ENCODE measurements around the gene CPNE4.

CPNE4 gene

DNA sequence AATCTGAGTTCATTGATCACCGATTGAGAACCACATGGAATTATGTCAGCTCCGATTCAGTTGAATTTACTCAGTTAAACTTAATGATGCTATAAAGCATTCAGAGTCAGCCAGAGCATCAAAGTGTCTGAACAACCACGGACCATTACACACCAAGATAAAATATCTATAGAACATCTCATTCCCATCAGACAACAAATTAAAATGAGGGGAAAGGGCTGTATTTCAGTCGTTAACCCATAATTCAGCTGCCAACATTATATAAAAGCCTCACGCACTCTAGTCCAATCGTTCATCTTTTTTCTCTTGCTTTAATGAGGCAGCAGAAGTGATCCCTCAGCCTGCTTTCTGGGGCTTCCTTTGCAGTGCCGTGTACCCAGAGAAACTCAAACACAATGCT is 11.9 kb downstream of the CPNE4 start:
- H3K4me3 ChIP-seq (ENCODE audit: low read length, poor library complexity, severe bottlenecking) = no peak overlapping the region
- no peaks in the 10 kb centered on the region for H3F3A ChIP-seq (ENCODE audit: low read depth)
- no peaks in the 10 kb centered on the region for H3K9me2 ChIP-seq (replicated peaks; ENCODE audit: low read depth, low read length)
- H4K20me1 ChIP-seq (ENCODE audit: insufficient read depth, low read length, poor library complexity, severe bottlenecking) = no peaks in the 10 kb centered on the region
- no peak overlapping the region for H3K4me2 ChIP-seq (ENCODE audit: low read depth, low read length, poor library complexity, severe bottlenecking)
- no peaks in the 10 kb centered on the region for H3K4me1 ChIP-seq (ENCODE audit: insufficient read depth, low read length, poor library complexity, severe bottlenecking)
- H3K36me3 ChIP-seq (ENCODE audit: insufficient read depth, low read length) = no peaks in the 10 kb centered on the region
- no peak for TF ChIP-seq EZH2phosphoT487 (IDR thresholded peaks at IDR 0.05; ENCODE audit: borderline replicate concordance)
- TF ChIP-seq, protein P1, sequence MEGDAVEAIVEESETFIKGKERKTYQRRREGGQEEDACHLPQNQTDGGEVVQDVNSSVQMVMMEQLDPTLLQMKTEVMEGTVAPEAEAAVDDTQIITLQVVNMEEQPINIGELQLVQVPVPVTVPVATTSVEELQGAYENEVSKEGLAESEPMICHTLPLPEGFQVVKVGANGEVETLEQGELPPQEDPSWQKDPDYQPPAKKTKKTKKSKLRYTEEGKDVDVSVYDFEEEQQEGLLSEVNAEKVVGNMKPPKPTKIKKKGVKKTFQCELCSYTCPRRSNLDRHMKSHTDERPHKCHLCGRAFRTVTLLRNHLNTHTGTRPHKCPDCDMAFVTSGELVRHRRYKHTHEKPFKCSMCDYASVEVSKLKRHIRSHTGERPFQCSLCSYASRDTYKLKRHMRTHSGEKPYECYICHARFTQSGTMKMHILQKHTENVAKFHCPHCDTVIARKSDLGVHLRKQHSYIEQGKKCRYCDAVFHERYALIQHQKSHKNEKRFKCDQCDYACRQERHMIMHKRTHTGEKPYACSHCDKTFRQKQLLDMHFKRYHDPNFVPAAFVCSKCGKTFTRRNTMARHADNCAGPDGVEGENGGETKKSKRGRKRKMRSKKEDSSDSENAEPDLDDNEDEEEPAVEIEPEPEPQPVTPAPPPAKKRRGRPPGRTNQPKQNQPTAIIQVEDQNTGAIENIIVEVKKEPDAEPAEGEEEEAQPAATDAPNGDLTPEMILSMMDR (conservative IDR thresholded peaks at IDR 0.05; ENCODE audit: low read length) = no peak
- H3K27me3 ChIP-seq (ENCODE audit: insufficient read depth, low read length, poor library complexity, severe bottlenecking) = no peaks in the 10 kb centered on the region
- H2AFZ ChIP-seq (ENCODE audit: low read length) = no peak overlapping the region
- H3K79me2 ChIP-seq (ENCODE audit: insufficient read depth, low read length) = no peaks in the 10 kb centered on the region
- no peak overlapping the region for H3K9ac ChIP-seq (ENCODE audit: low read depth, low read length, poor library complexity, severe bottlenecking)
- H3K9me3 ChIP-seq (ENCODE audit: insufficient read depth, low read depth, low read length) = no peaks in the 10 kb centered on the region

DNA sequence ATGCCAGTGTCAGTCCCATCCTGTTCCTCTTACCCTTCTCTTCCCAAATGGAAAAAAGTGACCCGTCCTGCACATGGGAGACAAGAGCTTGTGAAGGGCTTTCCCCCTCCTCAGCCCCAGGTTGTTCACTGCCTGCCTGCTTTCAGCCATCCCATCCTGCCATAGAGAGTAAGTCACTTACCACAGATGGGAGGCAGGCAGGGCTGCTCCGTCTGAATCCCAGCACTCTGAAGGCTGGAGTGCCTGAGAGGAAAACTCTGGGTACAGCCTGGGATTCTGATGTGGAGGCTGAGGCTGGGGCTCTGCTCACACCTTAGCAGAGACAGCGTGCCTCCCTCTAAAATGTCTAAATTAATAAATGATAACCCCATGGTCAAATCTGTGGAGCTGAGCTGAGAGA is 14.8 kb downstream of the CPNE4 start:
- Histone ChIP-seq H4K20me1 (ENCODE audit: insufficient read depth, low read length, poor library complexity, severe bottlenecking) (no peaks in the 10 kb centered on the region), H3K27me3 (ENCODE audit: insufficient read depth, low read length, poor library complexity, severe bottlenecking) (no peaks in the 10 kb centered on the region), H3K9me2 (replicated peaks; ENCODE audit: low read depth, low read length) (no peaks in the 10 kb centered on the region), H3K9me3 (ENCODE audit: insufficient read depth, low read depth, low read length) (no peaks in the 10 kb centered on the region), H3K36me3 (ENCODE audit: insufficient read depth, low read length) (no peaks in the 10 kb centered on the region), H3K4me3 (ENCODE audit: low read length, poor library complexity, severe bottlenecking) (no peak overlapping the region), H3K4me1 (ENCODE audit: insufficient read depth, low read length, poor library complexity, severe bottlenecking) (no peaks in the 10 kb centered on the region), H3K9ac (ENCODE audit: low read depth, low read length, poor library complexity, severe bottlenecking) (no peak overlapping the region), H3K4me2 (ENCODE audit: low read depth, low read length, poor library complexity, severe bottlenecking) (no peak overlapping the region), H3K79me2 (ENCODE audit: insufficient read depth, low read length) (no peaks in the 10 kb centered on the region), H3F3A (ENCODE audit: low read depth) (no peaks in the 10 kb centered on the region), H2AFZ (ENCODE audit: low read length) (no peak overlapping the region)
- TF ChIP-seq, protein P1 (conservative IDR thresholded peaks at IDR 0.05; ENCODE audit: low read length) = no peak
- TF ChIP-seq EZH2phosphoT487 (IDR thresholded peaks at IDR 0.05; ENCODE audit: borderline replicate concordance) = no peak

DNA sequence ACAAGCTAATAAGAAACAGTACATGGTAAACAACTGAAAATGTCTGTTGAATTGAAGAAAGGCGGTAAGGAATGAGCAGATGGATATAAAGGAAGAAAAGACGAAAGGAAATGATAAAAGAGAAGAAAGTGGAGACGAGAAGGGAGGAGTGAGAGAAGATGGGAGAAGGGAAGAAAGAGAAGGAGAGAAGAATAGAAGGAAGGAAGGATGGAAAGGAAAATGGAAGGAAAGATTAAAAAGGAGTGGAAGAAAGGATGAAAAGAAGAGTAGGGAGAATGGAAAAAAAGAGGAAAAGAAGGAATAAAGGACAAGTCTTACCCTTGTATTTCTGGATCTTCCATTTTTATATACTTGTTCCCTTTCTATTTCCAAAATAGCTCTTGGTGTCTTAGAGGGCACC is 17.7 kb downstream of the CPNE4 start:
- Histone ChIP-seq H3K36me3 (ENCODE audit: insufficient read depth, low read length) (no peaks in the 10 kb centered on the region), H3K9ac (ENCODE audit: low read depth, low read length, poor library complexity, severe bottlenecking) (no peak overlapping the region), H3F3A (ENCODE audit: low read depth) (no peaks in the 10 kb centered on the region), H3K4me1 (ENCODE audit: insufficient read depth, low read length, poor library complexity, severe bottlenecking) (no peaks in the 10 kb centered on the region), H3K9me2 (replicated peaks; ENCODE audit: low read depth, low read length) (no peaks in the 10 kb centered on the region), H2AFZ (ENCODE audit: low read length) (no peak overlapping the region), H3K4me3 (ENCODE audit: low read length, poor library complexity, severe bottlenecking) (no peak overlapping the region), H3K79me2 (ENCODE audit: insufficient read depth, low read length) (no peaks in the 10 kb centered on the region), H4K20me1 (ENCODE audit: insufficient read depth, low read length, poor library complexity, severe bottlenecking) (no peaks in the 10 kb centered on the region), H3K27me3 (ENCODE audit: insufficient read depth, low read length, poor library complexity, severe bottlenecking) (no peaks in the 10 kb centered on the region), H3K9me3 (ENCODE audit: insufficient read depth, low read depth, low read length) (no peaks in the 10 kb centered on the region), H3K4me2 (ENCODE audit: low read depth, low read length, poor library complexity, severe bottlenecking) (no peak overlapping the region)
- TF ChIP-seq, protein P1 (conservative IDR thresholded peaks at IDR 0.05; ENCODE audit: low read length) = no peak
- TF ChIP-seq EZH2phosphoT487 (IDR thresholded peaks at IDR 0.05; ENCODE audit: borderline replicate concordance) = no peak
